Upper lobe of left lung (tissue), 6 donors: Measurements from ENCODE around the gene G0S2. TPM values are rescaled to one million over a fixed set of nuclear protein-coding genes. Genes with fewer than 3 reads are reported as not detected.

Source experiments
- ATAC-seq, 2 donors: fragments of 200-7000 bp; cut with Tn5 transposase; one replicate each; pipeline ENCODE4 v1.9.1; 2022; ENCODE audit warnings: mild to moderate bottlenecking in 2 of 2, moderate library complexity in 2 of 2; ENCODE audit not compliant: low FRiP score in 2 of 2
- DNase-seq, 2 donors: peaks; one replicate each; pipeline ENCODE4 v3.0.0-alpha.2; 2019 to 2020
- H3K27ac ChIP-seq, 4 donors: fragments of 200-600 bp; sonication (generic); one replicate each; pipeline ENCODE4 v1.5.1; 2016 to 2019
- H3K27me3 ChIP-seq, 4 donors: fragments of 200-600 bp; sonication (generic); one replicate each; pipeline ENCODE4 v1.5.1; 2017 to 2019
- H3K36me3 ChIP-seq, 4 donors: fragments of 200-600 bp; sonication (generic); one replicate each; pipeline ENCODE4 v1.5.1; 2016 to 2019
- H3K4me1 ChIP-seq, 4 donors: fragments of 200-600 bp; sonication (generic); one replicate each; pipeline ENCODE4 v1.5.1; 2018 to 2019
- H3K4me3 ChIP-seq, 4 donors: fragments of 200-600 bp; sonication (generic); one replicate each; pipeline ENCODE4 v1.5.1; 2017 to 2019; ENCODE audit warnings: mild to moderate bottlenecking in 2 of 4, moderate library complexity in 1 of 4
- H3K9me3 ChIP-seq, 4 donors: fragments of 200-600 bp; sonication (generic); one replicate each; pipeline ENCODE4 v1.5.1; 2018 to 2019
- CTCF ChIP-seq, 6 experiments: fragments of 450-650 bp in 4 of 6; fragments of 200-600 bp in 2 of 6; sonication (generic) in 2 of 6; IDR thresholded peaks; one replicate each; pipeline ENCODE4 v1.5.1; 2016 to 2019; ENCODE audit warnings: antibody characterized with exemption in 6 of 6
- EP300 ChIP-seq, 4 donors: sonication (generic); formaldehyde crosslinking; IDR thresholded peaks; one replicate each; pipeline ENCODE4 v1.5.1; 2017; ENCODE audit warnings: antibody characterized with exemption in 4 of 4, control low read depth in 2 of 4
- POLR2AphosphoS5 ChIP-seq, 2 donors: sonication (generic); formaldehyde crosslinking; IDR thresholded peaks; one replicate each; pipeline ENCODE4 v1.5.1; 2017; ENCODE audit warnings: antibody characterized with exemption in 2 of 2
- WGBS, 2 donors: methylation state at CpG; one replicate each; pipeline ENCODE4 v1.1.5; 2017 to 2018; 5-methylcytosine and 5-hydroxymethylcytosine counted together
- total RNA-seq, 6 donors: library from RNA; depleted of rRNA in 4 of 6; stranded (reverse); fragments of >200 nt in 4 of 6; gene quantifications; one replicate each; pipeline versions ENCODE4 v1.1.0 to v1.2.1, GENCODE V29; 2016 to 2021
- donor health status: DM: no; HTN: no; CAD: no; lungs with moderate emphysema.
- donor health status: DM: no; HTN: yes; CAD: no; lungs with severe emphysema.

The G0S2 gene
- total RNA-seq, 6 donors from 2014 or later: 14.4 to 108 (median 46.0) TPM

- no peaks in the 10 kb centered on the region for H3K27me3 ChIP-seq
- no peaks in the 10 kb centered on the region for H3K36me3 ChIP-seq
- no peak overlapping the region for H3K4me3 ChIP-seq
- 65 to 71% methylated on average over 3 of the region's 3 CpGs for WGBS, 2 donors
- DNase-seq (no peak), ATAC-seq (no peak)
- TF ChIP-seq EP300 (IDR thresholded peaks at IDR 0.05) (no peak), POLR2AphosphoS5 (IDR thresholded peaks at IDR 0.05) (no peak), CTCF (IDR thresholded peaks at IDR 0.05) (no peak)
- no peaks in the 10 kb centered on the region for H3K9me3 ChIP-seq
- no peaks in the 10 kb centered on the region for H3K4me1 ChIP-seq
- H3K27ac ChIP-seq: no peak overlapping the region
Measured at GRCh38 chr1:209723756-209724693, 48.8 kb downstream of the G0S2 start.

Other genes starting within 250 kb of the G0S2 start
- gene CAMK1G, start 91.7 kb upstream of the G0S2 start, total RNA-seq: under 1 TPM in 3 of 6 donors, not detected in 3; 0.20 to 0.46 (median 0.30) TPM
- gene LAMB3, start 23.0 kb upstream of the G0S2 start, total RNA-seq: 100 to 1,000 TPM in 2 of 6 donors, 10 to 100 TPM in 4; 26.2 to 146 (median 79.6) TPM
- gene HSD11B1, start 29.4 kb downstream of the G0S2 start, total RNA-seq: 10 to 100 TPM in 5 of 6 donors, 1 to 10 TPM in 1; 3.1 to 25.8 (median 17.4) TPM
- 10 to 100 TPM in 3 of 6 donors, 1 to 10 TPM in 3; 6.4 to 58.7 (median 10.8) TPM for gene TRAF3IP3, start 80.6 kb downstream of the G0S2 start, total RNA-seq
- 1 to 10 TPM in 5 of 6 donors, under 1 TPM in 1; 0.89 to 3.2 (median 1.8) TPM for gene C1orf74, start 109.1 kb downstream of the G0S2 start, total RNA-seq
- 10 to 100 TPM; 11.5 to 36.3 (median 20.0) TPM for gene IRF6, start 130.7 kb downstream of the G0S2 start, total RNA-seq
- 1 to 10 TPM; 2.4 to 9.4 (median 7.9) TPM for gene UTP25, start 152.6 kb downstream of the G0S2 start, total RNA-seq